Kidney epithelial cell (primary cell): Measurements from ENCODE around the gene PMEPA1. TPM values are rescaled to one million over a fixed set of nuclear protein-coding genes. Genes with fewer than 3 reads are reported as not detected.

Experiments
- DNase-seq: peaks from one replicate; pipeline ENCODE4 v3.0.0-alpha.2; 2010; ENCODE audit warnings: low read depth
- H3K27me3 ChIP-seq: 2 replicates; pipeline ENCODE4 v1.6.0; 2011; ENCODE audit warnings: low read length; ENCODE audit not compliant: control insufficient read depth, insufficient read depth
- H3K36me3 ChIP-seq: 2 replicates; pipeline ENCODE4 v1.5.1; 2011; ENCODE audit warnings: low read length; ENCODE audit not compliant: control insufficient read depth, insufficient read depth
- H3K4me3 ChIP-seq: 2 replicates; pipeline ENCODE4 v1.5.1; 2011; ENCODE audit warnings: low read depth, mild to moderate bottlenecking, control low read depth, low read length
- total RNA-seq: library from RNA; depleted of rRNA; stranded (reverse); fragments of >200 nt; gene quantifications from 2 replicates; pipeline ENCODE4 v1.2.3, GENCODE V29; 2015
- TF ChIP-seq, protein P1 (sequence below): IDR thresholded peaks from 2 replicates; pipeline ENCODE4 v1.5.1; 2011; ENCODE audit warnings: mild to moderate bottlenecking, moderate library complexity, low read length, control low read depth, inconsistent platforms; ENCODE audit not compliant: insufficient read depth, poor library complexity, severe bottlenecking

The PMEPA1 gene
- total RNA-seq, 1 donor from 2014 or later = 244 TPM

DNA sequence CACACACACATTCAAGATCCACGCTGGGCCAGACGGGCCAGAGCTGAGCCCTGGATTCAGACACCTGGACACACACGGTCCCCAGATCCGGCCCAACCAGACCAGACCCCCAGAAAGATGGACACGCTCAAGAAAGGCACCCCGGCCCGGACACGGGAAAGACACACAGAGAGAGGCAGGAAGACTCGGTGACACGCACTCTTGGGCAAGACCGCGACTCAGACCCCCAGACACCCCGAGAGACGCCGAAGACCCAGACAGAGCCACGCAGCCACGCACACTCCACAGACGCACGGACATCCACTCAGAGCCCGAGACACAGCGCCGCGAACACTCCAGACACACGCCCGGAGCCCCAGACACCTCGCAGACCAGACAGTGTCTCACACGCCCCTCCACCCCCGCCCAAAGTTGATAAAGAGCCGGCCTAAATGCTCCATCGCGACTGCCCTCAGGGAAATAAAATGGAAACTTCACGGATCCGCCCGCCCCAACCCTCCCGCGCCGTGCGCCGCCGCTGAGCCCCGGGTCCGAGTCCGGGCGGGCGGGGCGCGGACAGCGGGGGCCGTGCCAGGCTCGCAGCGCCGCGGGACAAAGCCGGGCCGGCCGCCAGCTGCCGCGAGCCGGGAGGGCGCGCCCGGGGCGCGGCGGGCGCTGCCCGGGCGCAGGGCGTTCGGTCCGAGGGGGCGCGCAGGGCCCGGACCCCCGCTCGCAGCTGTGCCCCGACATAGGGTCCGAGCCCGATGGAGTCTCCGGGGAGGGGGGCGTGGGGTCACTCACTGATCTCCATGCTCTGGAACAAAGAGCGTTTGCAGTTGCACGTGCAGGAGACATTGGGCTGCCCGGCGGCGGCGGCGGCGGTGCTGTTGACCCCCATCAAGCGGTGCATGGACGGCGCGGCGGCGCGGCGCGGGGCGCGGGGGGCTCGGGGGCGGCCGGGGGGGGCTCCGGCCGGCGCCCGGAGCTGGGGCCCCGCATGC, 831 bp downstream of the PMEPA1 start:
- Histone ChIP-seq H3K36me3 (peaks cover 2% of the 10 kb centered on the region), H3K4me3 (peak overlapping the region; percentile 91), H3K27me3 (no peaks in the 10 kb centered on the region)
- TF ChIP-seq, protein P1, sequence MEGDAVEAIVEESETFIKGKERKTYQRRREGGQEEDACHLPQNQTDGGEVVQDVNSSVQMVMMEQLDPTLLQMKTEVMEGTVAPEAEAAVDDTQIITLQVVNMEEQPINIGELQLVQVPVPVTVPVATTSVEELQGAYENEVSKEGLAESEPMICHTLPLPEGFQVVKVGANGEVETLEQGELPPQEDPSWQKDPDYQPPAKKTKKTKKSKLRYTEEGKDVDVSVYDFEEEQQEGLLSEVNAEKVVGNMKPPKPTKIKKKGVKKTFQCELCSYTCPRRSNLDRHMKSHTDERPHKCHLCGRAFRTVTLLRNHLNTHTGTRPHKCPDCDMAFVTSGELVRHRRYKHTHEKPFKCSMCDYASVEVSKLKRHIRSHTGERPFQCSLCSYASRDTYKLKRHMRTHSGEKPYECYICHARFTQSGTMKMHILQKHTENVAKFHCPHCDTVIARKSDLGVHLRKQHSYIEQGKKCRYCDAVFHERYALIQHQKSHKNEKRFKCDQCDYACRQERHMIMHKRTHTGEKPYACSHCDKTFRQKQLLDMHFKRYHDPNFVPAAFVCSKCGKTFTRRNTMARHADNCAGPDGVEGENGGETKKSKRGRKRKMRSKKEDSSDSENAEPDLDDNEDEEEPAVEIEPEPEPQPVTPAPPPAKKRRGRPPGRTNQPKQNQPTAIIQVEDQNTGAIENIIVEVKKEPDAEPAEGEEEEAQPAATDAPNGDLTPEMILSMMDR = no peak
- no peak for DNase-seq

DNA sequence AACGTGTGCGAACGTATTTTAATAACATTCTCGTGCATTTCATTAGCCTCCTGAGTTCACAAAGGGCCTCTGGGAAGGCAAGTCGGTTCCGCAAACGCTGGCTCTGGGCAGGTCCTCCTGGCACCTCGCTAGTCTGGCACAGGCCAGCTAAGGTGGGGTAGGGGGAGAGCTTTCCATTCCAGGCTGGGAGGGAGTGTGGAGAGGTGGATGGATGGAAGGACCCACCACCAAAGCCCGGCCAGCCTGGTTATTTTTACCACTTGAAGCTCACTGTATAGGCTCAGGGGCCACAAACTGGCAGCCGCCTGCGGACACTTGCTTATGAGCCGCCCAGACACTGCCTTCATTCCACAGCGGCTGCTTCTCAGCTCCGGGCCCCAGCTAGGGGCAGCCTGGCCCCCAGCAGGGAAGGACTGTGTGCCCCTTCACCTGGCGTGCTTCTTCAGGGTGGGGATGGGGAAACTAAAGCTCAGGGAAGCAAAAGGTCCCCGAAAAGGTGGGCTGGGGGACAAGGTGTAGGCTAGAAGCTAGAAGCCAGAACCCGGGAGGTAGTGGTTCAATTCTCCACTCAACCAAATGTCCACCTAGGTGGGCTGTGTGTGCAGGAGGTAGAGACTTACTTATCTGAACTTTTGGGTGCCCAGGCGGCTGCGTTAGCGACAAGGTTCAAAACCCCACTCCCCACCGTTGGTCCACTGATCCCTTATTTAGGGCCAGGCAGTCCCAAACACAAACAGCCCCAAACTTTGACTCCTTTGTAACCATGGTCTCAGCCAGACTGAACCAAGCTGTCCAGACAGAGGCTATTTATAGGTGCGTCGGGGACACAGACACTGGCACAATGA, 1.7 kb downstream of the PMEPA1 start:
- Histone ChIP-seq H3K27me3 (no peaks in the 10 kb centered on the region), H3K4me3 (peak overlapping the region; percentile 91), H3K36me3 (peaks cover 2% of the 10 kb centered on the region)
- no peak for DNase-seq
- TF ChIP-seq, protein P1 = no peak

DNA sequence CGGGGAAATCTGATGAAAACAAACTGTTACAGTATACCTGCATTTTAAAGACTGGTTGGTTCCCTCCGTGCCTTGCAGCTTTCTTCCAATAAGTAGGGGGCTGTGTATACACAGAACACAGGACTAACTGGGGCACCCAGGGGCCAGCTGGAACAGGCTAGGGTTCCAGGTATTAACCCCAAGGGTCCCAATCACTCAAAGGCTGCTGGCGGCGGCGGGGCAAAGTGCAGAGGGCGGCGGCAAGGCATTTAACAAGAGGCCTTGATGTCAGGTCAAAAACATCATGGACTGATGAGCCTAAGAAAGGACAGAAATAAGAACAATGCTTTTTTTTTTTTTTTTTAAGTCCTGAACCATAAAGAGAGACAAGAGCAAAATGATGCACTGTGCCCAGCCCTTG, 2.5 kb downstream of the PMEPA1 start:
- no peaks in the 10 kb centered on the region for H3K27me3 ChIP-seq
- no peak for DNase-seq
- peak overlapping the region; percentile 91 for H3K4me3 ChIP-seq
- peaks cover 2% of the 10 kb centered on the region for H3K36me3 ChIP-seq
- TF ChIP-seq, protein P1 = no peak

DNA sequence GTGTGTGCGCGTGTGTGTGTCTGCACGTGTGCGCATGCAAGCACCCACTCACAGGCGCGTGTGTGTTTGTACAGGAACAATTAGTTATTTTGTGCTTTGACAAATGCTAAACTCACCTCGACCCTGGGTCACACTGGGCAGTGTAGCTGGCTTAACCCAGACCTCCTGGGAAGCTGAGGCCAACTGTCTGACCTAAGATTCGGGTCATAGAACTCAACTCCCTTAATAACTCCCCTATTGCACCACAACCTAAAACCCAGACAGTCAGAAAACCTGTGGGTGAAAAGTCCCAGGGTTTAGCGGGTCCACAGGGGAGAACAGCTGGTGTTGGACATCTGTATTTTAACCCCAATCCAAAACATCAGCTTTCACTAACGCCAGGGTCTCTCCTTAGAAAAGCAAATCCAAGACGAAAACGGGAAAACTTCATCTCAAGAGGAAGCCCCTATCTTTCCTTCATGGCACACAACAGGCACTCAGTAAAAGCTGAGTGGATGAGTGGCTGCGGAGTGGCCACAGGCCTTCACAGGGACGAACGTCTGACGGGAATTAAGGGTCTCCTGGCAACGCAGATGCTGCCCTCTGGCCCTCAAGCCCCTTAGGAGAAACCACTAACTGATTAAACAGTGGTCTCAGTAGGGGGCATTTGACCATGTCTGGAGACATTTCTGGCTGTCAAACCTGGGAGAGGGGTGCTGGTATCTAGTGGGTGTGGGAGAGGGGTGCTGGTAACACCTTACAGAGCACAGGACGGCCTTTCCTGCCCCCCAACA, 4.5 kb downstream of the PMEPA1 start:
- Histone ChIP-seq H3K27me3 (no peaks in the 10 kb centered on the region), H3K36me3 (peaks cover 2% of the 10 kb centered on the region), H3K4me3 (peak overlapping the region; percentile 91)
- TF ChIP-seq, protein P1 = no peak
- no peak for DNase-seq

DNA sequence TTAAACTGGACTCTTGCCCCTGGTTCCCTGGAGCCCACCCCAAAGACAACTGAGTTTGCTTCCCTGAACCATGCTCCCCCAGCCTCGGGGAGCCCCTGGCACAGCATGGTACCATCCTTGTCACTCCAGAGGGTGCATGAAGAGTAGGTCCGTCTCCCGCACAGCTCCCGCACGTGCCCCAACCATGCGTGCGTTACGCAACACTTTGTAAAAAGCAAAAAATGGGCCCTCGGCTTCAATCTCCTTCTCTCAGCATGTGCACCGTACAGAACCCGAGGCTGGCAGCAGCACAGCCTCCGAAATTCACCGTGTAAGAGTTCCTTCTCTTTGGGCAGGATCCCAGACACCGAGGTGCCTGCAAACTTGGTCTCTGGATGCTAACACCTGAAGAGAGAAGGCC, 5.6 kb downstream of the PMEPA1 start:
- H3K4me3 ChIP-seq = no peak overlapping the region
- no peaks in the 10 kb centered on the region for H3K27me3 ChIP-seq
- DNase-seq = no peak
- H3K36me3 ChIP-seq = peaks cover 2% of the 10 kb centered on the region
- TF ChIP-seq, protein P1 = no peak
